RKO (cell line): ENCODE data around the gene NAPSA.
A peak's percentile ranks its signal among the peaks of the same experiment; 100 is the strongest.
"Not testable (repeated sequence)": the region's sequence is repeated elsewhere in the genome, so short reads cannot be mapped to it uniquely, and the experiment has no call there.

ENCODE experiments used
- DNase-seq: peaks from one replicate; pipeline ENCODE4 v3.0.0-alpha.2; 2016; ENCODE audit warnings: low spot score

The NAPSA gene

DNA sequence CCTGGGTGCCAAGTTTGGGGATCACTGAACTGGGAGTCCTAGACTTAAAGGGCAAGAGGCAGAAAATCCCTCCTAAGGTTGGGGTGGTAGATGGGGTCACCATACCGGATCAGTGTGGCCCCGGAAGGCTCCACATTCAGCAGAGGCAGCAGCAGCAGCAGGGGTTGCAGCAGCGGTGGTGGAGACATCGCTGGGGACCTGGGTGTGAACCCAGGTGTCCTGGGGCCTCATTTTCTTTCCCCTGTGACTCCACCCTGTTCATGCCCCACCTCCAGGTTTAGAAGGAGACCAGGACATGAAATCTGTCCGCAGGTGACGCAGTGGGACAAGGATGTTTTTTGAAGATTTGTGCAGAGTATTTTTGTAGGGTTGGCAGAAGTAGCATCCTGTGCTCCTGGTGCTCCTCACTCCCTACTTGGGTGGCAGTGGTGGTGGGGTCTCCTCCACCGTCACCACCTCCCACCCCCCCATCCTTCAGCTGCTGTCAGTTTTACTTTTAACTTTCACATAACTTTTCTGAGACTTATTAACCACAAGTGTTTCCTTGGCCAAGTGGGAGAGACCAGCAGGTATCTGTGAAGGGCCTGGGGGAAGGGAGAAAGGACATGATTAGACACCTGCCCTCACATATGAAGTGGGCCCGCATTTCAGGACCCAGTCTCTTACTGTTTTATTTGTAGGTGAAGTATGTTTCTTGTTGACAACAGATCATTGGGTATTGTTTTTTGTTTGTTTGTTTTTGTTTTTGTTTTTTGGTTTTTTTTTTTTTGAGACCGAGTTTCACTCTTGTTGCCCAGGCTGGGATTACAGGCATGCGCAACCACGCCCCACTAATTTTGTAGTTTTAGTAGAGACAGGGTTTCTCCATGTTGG, at the start of gene NAPSA:
Gene NAPSA, minus strand, starts transcription at position 206 of the 873 bp plus-strand sequence. Its CDS starts 18 bp downstream, at position 188.
- DNase-seq = no peak

DNA sequence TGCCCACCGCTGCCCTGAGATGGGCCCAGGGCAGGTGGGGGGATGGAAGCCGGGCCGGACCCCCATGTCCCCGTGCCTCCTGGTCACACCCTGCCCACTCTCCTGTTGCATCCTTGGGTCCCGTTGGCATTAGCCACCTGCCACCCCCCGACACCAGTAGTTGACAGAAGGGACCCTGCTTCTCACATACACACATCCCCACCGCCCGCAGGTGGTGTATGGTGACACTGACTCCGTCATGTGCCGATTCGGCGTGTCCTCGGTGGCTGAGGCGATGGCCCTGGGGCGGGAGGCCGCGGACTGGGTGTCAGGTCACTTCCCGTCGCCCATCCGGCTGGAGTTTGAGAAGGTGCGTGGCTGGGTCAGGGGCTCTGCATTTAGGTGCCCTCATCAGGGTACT, 48.1 kb upstream of the NAPSA start:
- DNase-seq = no peak

DNA sequence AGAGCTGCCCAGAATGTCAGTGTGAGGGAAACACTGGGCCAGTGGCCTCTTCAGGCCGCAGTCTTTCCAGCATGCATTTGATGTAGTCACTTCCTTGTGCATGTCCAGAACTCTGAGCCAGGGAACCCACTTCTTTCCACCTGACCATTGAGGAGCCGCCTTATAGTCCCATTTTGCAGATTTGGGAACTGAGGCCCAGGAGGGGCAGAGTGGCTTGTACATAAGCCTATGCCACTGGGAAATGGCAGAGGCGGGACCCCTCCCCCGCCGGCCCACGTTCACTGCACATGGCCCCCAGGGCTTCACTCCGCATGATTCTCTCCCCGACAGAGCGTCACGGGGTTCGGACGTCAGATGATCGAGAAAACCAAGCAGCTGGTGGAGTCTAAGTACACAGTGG, 47.7 kb upstream of the NAPSA start:
- no peak for DNase-seq

DNA sequence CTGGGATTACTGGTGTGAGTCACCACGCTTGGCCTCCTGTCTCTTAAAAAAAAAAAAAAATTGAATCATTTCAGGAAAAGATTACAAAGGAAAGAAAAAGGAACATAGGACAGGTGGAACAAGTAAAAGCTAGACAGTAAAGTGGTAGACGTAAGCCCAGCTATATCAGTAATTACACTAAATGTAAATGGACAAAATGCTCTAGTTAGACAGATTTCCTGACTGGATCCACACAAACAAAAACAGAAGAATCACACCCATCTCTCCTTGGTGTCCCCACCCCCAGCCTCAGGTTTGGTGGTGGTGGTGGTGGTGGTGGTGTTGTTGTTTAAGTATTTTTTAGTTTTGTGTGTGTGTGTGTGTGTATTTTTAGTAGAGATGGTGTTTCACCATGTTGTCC, 47.0 kb upstream of the NAPSA start:
- DNase-seq = no peak

DNA sequence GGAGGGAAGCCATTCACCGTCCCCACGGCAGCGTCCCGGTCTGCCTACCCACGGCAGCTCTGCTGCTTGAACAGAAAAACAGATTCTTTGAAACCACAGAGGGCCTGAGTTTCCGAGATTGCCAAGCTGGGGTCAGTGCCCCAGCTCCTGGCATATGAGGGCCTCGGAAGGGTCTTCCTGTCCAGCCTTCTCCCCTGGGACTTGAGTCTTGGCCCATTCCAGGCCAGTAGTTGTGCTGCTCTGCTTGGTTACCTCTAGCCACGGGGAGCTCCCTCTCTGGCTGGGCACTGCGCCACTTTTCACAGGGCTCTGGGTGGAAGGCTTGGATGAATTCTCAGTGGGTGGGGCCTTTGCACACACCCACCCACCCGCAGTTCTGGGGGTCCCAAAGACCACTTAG, 44.7 kb upstream of the NAPSA start:
- DNase-seq = no peak

DNA sequence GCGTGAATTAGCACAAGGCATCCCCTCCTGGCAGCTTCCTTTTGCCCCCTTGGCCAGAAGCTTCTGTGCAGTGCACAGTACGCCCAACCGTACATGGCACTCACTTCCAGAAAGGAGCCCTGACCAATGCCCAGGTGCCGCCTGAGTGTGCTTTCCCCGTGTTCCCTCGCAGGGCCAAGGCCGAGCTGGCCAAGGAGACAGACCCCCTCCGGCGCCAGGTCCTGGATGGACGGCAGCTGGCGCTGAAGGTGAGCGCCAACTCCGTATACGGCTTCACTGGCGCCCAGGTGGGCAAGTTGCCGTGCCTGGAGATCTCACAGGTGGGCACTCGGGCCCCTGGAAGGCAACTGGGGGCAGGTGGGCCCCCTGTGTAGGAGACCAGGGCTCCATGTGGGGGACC, 43.9 kb upstream of the NAPSA start:
- no peak for DNase-seq

DNA sequence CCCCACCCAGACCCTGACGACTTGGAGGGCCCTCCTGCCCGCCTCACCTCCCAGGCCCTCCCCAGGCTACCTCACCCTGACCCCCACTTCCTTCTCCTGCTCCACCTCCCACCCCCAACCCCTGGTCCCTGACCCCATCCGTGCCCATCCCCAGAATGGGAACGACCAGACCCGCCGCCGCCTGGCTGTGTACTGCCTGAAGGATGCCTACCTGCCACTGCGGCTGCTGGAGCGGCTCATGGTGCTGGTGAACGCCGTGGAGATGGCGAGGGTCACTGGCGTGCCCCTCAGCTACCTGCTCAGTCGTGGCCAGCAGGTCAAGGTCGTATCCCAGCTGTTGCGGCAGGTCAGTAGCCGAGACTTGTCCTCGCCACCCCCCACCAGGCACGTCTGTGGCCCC, 41.4 kb upstream of the NAPSA start:
- no peak for DNase-seq

DNA sequence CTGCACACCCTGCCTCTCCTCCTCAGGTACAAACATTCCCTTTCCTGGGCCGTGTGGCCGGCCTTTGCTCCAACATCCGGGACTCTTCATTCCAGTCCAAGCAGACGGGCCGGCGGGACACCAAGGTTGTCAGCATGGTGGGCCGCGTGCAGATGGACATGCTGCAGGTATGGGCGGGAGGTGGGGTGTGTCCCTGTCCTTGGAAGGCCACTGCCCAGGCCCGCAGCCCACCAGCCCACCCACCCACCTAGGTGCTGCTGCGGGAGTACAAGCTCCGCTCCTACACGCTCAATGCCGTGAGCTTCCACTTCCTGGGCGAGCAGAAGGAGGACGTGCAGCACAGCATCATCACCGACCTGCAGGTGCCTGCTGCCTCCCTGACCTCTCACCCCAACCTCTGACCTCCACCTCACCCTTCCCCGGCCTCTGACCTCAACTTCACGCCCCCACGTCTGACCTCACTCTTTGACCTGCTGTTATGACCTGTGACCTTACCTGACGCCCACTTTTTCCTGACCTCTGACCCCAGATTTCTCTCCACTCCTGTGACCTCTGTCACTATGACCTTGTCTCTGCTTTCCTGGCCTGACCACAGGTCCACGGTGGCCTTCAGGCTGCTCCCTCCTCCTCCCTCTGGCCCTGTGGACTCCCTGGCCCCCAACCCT, 40.8 kb upstream of the NAPSA start:
- no peak for DNase-seq

DNA sequence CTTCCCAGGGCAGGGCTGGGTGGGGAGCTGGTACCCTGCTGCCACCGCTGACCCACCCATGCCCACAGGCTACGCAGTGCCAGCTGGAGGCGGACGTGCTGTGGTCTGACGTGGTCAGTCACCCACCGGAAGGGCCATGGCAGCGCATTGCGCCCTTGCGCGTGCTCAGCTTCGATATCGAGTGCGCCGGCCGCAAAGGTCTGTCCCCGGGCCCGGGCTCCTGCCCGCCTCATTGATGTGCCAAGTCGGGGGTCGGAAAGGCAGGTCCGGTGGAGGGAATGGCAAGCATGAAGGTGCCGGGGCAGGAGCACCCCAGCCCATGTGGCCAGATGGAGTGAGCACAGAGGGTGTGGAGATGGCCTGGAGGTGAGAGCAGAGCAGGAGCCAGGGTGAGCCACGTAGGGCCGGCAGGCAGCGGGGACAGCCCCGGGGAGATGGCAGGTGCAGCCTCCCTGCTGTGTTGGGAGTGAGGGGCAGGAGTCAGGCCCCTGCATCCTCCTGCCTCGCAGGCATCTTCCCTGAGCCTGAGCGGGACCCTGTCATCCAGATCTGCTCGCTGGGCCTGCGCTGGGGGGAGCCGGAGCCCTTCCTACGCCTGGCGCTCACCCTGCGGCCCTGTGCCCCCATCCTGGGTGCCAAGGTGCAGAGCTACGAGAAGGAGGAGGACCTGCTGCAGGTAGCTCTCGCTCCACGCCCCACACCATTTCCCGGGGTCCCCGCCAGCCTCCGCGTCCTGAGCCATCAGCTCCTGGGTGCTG, 37.3 kb upstream of the NAPSA start:
- no peak for DNase-seq

DNA sequence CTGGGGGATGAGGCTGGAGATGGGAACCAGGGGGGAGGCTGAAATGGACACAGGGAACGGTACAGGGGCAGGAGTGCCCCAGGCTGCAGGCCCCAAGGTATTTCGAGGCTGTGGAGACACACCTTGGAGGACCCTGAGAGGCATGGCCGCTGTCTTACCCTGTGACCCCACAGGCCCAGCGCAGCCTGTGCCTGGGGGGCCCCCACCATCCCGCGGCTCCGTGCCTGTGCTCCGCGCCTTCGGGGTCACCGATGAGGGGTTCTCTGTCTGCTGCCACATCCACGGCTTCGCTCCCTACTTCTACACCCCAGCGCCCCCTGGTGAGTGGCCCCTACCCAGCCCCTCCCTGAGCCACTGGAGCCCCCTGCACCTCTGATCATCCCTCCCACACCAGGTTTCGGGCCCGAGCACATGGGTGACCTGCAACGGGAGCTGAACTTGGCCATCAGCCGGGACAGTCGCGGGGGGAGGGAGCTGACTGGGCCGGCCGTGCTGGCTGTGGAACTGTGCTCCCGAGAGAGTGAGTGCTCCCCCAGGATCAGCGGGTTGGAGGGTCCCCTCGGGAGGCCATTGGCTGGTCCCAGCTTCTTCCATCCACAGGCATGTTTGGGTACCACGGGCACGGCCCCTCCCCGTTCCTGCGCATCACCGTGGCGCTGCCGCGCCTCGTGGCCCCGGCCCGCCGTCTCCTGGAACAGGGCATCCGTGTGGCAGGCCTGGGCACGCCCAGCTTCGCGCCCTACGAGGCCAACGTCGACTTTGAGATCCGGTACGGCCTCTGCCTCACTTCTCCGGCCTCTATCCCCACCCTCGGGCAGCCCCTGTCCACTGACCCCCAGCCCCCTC, 36.4 kb upstream of the NAPSA start:
- no peak for DNase-seq

DNA sequence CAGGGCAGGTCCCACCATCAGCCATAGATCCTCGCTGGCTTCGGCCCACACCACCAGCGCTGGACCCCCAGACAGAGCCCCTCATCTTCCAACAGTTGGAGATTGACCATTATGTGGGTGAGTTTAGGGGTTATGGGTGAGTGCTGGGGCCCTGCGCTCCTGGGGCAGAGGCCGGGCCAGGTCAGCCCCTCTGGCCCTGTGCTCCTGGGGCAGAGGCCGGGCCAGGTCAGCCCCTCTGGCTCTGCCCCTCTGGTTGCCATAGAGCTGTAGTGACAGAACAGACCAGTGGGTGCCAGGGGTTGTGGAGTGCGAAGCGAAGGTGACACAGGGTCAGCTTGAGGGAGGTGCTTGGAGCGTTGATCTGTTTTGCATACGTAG, 33.9 kb upstream of the NAPSA start:
- no peak for DNase-seq

DNA sequence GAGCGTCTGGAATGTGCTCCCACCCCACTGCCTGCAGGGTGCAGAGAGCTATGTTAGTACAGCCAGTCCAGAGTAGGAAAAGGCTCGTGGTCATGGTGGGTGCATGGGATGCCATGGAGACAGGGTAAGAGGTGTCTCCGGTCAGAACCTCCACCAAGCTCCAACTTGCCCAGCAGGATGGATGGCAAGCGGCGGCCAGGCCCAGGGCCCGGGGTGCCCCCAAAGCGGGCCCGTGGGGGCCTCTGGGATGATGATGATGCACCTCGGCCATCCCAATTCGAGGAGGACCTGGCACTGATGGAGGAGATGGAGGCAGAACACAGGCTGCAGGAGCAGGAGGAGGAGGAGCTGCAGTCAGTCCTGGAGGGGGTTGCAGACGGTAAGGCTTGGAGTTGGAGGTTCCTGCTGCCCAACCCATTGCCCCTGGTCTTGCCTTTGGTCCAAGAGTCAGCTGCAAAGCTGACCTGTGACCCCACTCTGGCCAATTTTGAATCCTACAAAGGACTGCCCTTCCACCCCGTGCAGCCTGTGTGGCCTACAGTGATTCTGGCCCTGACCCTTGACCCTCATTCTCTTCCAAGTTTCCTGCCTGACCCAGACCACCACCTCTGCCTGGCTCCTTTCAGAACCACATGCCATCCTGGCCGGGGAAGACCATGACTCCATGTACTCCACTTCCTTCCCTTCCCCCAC, 33.4 kb upstream of the NAPSA start:
- DNase-seq = no peak

DNA sequence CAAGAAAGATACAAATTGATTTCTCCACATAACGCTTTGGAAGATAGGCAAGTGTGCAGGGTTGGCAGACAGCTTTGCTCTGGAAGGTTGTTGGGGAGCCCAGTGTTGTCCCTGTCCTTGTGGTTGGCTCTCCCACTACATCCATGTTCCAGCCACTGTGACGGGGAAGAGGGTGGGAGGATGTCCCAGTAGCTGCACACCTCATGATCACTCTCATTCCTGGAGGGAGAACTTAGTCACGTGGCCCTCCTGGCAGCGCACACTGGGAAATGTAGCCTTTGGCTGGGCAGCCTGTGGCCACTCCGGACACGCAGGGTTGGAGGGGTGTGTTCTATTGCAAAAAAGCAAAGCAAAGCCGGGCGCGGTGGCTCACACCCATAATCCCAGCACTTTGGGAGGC, 28.6 kb upstream of the NAPSA start:
- DNase-seq = no peak

DNA sequence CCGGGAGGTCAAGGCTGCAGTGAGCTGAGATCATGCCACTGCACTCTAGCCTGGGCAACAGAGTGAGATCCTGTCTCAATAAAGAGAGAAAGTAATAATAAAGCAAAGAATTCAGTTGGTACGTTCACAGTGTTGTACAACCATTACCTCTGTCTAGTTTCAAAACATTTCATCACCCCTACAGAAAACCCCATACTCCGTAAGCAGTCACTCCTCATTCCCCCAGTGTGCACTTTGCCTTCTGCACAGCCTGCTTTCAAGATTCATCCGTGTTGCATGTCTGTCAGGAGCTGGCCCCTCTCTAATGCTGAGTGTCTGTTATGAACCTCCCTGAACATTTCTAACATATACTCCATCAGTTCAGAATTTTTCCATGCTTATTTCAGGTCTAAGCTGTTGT, 28.1 kb upstream of the NAPSA start:
- no peak for DNase-seq

DNA sequence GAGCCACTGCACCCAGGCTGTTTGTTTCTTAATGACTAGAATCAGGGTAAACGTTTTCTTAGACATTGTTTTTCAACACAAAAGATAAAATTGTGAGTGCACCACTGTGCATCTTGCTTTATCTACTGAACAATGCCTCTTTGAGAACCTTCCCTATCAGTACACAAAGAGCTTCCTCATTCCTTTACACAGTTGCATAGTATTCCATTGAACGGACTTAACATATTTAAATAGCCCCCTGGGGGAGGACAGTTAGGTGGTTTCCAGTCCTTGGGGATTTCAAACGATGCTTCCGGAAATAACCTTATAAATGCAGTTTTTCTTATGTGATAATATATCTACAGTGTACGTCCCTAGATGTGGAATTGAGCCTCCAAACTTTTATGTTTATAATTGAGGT, 27.3 kb upstream of the NAPSA start:
- no peak for DNase-seq

DNA sequence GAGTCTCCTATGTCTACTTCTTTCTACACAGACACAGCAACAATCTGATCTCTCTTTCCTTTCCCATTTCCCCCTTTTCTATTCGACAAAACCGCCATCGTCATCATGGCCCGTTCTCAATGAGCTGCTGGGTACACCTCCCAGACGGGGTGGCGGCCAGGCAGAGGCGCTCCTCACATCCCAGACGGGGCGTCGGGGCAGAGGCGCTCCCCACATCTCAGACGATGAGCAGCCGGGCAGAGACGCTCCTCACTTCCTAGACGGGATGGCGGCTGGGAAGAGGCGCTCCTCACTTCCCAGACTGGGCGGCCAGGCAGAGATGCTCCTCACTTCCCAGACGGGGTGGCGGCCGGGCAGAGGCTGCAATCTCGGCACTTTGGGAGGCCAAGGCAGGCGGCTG, 25.5 kb upstream of the NAPSA start:
- not testable (repeated sequence) for DNase-seq

DNA sequence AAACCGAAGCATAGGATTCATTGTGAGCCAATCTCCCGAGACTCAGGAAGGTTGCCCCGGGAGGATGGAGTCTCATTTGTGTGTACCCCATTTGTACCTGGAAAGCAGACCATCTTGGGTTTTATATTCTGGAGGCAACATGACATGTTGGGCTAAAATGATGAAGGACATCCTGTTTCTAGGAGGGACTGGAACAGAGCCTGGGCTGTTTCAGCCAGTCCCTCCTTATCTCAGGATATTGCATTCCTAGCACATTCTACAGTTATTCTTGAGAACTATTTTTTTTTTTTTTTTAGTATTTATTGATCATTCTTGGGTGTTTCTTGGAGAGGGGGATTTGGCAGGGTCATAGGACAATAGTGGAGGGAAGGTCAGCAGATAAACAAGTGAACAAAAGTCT, 24.9 kb upstream of the NAPSA start:
- not testable (repeated sequence) for DNase-seq

DNA sequence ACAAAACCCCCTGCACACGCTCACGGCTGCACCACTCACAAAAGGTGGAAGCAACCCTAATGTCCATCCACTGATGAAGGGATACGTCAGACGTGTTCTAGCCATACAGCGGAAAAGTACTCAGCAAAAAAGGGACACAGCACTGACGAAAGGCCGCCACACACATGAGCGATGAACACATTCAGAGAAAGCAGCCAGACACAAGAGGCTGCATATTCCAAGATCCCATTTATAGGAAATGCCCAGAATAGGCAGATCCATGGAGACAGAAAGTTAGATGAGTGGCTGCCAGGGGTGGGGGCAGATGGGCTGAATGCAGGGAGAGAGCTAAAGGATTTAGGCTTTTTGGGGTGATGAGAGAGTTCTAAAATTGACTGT, 22.4 kb upstream of the NAPSA start:
- no peak for DNase-seq

DNA sequence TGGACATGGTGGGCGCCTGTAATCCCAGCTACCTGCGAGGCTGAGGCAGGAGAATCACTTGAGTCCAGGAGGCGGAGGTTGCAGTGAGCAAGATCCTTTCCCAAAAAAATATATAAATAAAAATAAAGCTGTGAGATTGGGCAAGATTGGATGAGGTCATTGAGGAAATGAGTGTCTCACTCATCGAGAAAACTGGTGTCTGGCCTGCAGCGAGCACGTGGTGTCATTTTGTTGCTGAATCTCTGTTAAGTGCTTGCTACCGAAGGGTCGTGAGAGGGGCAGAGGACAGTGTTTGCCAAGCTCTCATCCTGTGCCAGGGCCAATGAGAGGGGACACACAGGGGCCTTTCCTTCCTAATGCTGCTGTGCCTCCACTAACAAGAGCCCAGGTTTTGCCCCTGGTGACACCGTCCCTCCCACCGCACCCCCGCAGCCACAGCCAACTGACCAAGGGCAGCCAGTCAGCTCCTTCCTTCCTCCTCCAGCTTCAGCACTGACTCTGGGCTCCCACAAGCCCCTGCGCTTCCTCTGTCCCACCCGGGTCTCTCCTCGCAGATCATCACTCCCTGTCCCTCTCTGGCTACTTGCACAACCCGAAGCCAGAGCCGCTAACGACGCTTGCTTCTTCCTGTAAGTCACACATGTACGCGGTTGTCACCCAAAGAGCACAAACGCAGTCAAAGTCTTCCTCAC, 21.9 kb upstream of the NAPSA start:
- DNase-seq = peak; percentile 55

DNA sequence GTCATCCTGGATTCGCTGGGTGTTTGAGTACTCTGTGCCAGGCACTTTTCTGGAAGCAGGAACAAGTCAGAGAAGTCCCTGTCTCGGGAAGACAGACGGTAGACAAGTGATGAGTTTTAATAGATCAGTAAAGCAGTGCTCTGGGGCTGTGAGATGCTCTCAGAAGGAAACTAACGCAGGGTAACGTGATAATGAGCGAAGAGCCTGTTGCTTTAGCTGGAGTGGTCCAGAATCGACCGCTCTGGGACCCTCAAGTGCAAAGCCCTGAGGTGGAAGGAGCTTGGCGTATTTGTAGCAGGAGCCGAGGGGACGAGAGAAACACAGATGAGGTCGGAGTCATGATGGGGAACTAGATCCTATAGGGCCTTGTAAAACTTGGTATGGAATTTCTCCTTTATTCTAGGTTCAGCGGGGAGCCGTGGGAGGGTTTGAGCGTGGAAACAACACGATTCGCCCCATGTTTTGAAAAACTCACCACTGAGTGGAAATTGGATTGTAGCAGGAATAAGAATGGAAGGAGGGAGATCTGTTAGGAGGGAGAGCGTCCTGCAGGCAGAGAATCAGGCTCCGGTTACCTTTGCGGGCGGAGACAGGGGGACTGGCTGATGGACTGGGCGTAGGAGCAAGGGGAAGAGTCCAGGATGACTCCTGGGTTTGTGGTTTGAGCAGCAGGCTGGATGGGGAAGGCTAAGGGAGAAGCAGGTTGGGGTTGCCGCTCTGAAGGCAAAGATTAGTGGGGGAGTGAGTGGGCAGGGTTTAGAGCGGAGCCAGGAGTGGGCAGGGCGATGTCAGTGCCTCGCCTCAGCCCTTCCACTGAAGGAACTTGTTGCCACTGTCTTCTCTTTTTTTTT, 19.5 kb upstream of the NAPSA start:
- DNase-seq = peak; percentile 57
